ENCODE data around the gene MASP2.
A peak's percentile ranks its signal among the peaks of the same experiment; 100 is the strongest.
"Not testable (repeated sequence)": the region's sequence is repeated elsewhere in the genome, so short reads cannot be mapped to it uniquely, and the experiment has no call there.

The MASP2 gene
- long read RNA-seq, donor 1, result 0 reads
- long read RNA-seq, donor 2, result 0 reads
- long read RNA-seq, donor 3, result 0 reads
- long read RNA-seq, donor 4, result 0 reads
- long read RNA-seq, donor 5, result 0 reads
- long read RNA-seq, donor 6, result 0 reads
- long read RNA-seq, donor 7, result 0 reads
- long read RNA-seq, donor 8, partial matches to known transcripts, result 78 of 78 reads
- long read RNA-seq, donor 8, other reads (novel, unspliced or antisense), result 0 of 78 reads

DNA sequence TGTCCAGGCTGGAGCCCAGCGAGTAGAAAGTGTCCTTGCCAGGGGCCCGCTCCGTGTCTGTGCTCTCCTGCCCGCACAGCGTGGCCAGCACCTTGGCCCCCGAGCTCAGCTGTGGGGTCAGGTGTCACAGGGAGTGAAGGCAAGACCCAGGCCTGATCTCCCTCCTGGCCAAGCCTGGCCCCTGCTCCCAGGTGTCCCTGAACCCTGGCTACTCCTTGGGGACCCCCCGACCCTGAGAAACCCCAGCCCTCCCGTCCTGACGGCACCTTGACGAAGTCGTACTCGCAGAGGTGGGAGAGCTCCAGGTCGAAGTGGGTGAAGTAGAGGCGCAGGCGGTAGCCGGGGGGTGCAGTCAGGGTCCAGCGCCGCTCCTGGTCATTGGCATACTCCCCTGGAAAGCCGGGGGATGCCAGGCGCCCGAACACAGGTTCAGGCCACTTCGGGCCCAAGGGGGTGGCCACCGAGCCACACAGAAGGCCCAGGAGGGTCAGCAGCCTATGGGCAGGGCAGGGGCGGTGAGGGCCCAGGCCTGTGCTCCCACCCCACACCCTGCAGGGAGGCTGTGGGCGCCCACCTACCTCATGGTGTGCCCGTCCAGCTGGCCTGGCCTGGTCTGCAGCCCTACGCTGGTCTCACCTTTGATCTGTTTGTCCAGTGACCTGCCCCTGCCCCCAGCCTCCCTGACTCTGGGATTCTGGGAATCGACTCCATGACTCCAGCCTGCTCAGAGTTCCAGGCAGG, at the start of gene MASP2:
TSS of gene MASP2 (minus strand) at position 615 of the 741 bp plus-strand sequence. CDS start at position 583, 32 bp downstream.
- no peak for DNase-seq

DNA sequence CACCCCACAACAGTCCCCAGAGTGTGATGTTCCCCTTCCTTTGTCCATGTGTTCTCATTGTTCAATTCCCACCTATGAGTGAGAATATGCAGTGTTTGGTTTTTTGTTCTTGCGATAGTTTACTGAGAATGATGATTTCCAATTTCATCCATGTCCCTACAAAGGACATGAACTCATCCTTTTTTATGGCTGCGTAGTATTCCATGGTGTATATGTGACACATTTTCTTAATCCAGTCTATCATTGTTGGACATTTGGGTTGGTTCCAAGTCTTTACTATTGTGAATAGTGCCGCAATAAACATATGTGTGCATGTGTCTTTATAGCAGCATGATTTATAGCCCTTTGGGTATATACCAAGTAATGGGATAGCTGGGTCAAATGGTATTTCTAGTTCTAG, 36.7 kb upstream of the MASP2 start:
- DNase-seq, result not testable (repeated sequence)

DNA sequence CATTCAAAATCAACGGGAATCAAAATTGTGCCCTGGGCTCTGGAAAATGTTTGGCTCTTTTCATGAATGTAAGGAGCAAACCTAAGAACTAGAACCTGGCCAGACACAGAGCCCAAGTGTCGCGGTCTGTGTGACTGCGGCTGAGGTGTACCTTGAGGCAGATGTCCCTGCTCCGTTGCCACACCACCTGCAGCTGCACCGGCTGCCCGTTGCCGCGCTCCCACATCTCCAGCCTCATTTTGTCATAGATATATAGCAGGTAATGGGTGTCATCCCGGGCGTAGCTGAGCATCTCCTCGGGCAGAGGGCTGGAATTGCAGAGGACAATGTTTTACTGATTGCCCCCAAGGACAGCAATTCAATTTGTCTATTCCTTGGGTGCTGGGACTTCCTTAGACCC, 33.9 kb upstream of the MASP2 start:
- DNase-seq, result no peak

DNA sequence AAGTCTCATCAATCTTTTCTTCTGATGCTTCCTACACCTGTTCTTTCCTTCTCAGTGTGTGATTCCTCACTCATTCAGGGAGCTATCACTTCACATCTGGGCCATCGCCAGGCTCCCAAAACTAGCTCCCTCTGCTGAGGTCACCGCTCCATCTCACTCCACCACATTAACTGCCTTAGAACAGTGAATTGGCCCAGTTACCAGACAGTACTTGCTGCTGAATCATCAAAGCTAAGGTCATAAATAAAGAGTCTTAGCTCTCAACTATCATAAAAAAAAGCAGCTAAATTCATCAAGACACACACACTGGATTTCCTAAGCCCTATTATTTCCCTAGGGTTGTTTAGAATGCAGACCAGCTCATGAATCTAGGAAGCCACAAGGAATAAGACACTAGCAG, 31.6 kb upstream of the MASP2 start:
- no peak for DNase-seq

DNA sequence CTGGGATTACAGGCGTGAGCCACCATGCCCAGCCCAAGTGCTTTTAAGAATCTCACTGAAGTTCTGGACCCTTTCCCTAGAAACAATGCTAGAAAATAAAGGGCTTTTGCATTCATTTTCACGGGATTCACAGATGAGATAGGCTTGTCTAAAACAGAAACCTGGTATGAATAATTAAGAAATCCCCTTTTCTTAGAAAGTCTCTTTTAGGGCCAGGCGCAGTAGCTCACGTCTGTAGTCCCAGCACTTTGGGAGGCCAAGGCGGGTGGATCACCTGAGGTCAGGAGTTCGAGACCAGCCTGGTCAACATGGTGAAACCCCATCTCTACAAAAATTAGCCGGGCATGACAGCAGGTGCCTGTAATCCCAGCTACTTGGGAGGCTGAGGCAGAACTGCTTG, 26.4 kb upstream of the MASP2 start:
- DNase-seq, result not testable (repeated sequence)

DNA sequence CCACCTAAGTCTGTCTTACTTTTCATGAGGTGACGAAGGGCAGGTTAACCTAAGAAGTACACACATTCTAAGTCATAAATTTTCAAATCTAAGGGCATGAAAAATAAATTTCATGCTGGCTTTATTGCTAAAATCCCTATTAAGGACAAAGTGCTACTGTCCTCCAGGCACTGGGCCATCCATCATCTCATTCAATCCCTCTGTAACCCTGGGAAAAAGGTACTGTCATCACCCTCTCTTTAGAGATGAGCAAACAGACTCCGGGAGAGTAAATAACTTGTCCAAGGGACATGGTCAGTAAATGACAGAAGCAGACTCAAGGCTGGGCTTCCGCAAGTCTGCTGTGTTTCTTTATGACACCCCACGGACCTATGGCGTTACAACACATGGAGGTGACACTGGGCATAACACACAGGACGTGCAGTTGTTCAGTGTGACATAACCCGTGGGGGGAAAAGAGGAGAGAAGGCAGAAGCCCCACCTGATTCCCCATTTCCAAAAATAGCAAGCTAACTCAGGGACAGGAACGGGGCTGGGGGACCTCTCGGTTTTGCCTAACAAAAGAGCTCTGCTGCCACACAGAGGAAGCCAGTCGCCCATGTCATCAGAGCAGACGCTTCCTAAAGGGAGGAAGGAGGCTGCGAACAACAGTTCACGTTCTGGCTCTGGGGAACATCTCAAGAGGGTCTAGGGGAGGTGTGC, 25.3 kb upstream of the MASP2 start:
- DNase-seq, result no peak

DNA sequence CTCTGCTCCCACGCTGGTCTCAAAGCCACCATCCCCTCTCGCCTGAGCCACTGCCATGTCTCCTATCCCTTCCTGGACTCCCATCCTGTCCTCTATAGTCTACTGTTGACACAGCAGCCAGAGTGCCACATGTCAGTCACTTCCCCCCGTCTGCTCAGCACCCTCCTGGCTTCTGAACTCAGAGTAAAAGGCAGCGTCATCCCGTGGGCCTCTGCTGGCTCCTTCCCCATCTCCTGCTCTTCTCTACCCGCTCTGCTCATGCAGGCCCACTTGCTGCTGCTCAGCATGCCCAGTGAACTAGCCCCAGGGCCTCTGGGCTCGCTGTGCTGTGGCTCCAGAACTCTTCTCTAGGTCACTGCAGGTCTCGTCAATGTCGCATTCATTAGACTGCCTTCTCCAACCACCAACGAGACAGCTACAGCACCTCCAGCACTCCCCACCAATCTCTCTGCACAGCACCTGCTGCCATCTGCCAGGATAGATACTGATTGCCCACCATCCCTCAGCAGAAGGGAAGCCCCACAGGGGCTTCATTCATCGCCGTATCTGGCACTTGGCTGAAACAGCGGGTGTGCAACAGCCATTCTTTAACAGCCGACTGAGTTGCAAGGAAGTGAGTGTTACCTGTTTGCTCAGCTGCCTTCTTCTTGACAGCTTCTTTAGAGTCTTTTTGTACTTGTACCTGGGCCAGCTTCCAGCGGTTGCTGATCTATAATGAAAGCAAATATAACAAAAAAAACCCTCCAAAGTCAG, 24.6 kb upstream of the MASP2 start:
- DNase-seq, result no peak

DNA sequence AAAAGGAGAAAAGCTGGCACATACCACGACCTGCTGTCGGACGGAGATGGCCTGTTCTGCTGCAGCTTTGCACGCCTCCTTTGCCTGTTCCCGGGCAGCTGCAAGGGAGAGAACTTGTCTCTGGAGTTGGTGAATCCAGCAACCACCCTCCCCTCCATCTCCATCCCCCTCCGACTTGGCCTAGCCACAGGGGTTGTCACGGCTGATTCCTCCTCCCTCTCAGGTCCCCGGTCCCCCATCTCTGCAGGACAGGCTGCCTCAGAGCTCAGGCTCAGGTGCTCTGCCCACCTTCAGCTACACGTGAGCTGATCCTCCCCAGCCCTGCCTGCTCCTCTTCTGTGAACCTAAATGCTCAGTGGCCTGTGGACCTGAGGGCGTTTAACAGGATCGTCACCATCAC, 23.8 kb upstream of the MASP2 start:
- no peak for DNase-seq

DNA sequence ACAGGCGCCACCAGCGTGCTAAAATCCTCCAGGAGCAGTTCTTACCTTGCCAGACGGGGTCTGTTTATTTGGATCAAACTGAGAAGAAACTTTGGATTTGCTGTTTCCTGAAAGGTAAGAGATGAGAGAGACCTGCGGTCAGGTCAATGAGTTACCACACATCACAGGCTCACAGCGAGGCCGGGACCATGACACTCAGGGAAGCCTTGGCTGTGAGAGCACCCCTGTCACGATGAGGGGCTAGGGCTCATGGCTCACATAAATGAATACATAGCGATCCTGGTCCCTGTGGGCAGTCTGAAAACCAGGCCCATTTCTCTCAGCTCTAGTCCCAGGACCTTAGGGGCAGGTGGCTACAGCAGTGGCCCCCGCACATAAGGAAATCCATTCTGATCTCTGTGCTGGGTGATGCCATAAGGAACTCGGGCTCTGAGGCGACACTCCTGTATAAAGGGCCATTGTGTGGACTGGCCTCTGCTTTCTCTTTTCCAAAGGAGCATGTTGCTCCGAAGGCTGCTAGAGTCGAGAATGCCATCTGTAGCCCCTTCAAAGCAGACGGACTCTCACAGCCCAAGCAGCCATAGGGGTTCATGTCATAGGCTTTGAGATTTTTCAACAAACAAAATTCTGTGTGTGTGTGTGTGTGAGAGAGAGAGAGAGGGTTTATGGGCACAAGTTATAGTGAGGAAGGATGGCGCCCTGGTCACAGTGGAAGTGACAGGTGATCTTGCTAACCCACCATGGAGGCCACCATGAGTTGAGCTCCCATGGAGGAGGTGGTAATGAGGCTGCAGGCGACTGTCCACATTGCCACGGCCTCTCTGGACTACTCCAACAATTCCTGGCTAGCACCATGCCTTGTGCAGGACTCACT, 21.8 kb upstream of the MASP2 start:
- no peak for DNase-seq

DNA sequence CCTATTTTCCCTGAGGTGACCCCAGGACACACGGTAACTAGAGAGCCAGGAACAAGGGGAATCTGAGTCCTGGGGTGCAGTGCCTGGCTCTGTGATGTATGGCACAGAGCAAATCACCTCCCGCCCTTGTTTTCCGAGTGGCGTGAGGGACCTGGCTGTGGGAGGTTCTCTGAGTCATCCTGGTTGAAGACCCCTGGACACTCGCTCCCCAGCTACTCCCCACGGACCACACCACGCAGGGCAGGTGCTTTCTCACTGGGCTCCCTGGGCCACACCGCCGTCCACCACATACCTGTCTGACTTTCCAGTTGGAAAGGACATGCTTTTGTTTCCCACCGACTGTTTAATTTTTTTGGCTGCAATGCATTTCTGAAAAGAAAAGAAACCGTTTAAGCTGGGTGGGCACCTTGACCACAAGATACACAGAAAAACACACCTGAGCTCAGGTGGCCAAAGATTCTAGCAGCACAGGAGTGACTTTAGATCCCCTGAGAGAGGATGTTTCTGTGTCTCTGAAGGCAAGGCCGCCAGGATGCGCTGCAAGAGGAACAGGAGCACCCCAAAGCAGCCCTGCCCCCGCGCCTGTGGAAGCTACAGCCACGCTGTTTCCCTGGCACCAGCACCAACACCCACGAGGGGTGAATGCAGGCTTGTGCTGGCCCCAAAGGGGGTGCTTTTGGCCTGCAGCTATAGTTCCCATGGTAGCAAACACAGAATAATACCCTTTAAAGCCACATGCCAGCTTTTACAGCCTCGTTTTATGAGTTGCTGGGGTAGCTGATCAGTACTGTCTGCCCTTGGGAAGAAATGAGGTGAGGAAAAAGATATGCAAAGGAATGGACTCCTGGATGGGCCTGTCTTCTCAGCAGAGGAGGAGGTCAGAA, 20.9 kb upstream of the MASP2 start:
- DNase-seq, result no peak

DNA sequence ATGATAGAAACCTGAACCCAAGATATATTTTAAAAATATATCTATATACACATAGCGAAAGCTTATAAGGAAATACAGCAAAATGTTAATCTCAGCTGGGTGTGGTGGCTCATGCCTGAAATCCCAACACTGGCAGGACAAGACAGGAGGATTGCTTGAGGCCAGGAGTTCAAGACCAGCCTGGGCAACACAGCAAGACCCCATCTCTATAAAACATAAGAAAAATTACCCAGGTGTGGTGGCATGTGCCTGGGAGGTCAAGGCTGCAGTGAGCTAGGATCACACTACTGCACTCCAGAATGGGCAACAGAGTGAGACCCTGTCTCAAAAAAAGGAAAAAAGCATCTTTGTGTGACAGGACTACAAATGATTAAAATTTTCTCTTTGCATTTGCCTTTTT, 18.8 kb upstream of the MASP2 start:
- DNase-seq, result no peak

DNA sequence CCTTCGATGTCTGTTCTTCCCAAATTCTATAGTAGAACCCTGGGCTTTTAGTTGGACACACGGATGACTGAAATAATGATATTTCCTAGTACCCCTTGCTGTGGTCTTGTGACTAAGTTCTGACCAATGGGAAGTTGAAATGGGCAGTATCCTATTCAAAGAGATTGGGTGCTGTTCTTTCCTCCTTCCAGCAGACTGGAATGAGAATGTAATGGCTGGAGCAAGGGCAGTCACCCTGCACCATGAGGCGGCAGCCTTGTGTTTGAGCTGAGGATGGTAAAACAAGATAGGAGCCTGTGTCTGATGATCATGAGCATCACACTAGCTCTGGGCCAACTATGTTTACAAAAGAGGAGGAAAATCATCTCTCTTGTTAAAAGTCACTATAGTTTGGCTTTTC, 17.9 kb upstream of the MASP2 start:
- DNase-seq, result no peak

DNA sequence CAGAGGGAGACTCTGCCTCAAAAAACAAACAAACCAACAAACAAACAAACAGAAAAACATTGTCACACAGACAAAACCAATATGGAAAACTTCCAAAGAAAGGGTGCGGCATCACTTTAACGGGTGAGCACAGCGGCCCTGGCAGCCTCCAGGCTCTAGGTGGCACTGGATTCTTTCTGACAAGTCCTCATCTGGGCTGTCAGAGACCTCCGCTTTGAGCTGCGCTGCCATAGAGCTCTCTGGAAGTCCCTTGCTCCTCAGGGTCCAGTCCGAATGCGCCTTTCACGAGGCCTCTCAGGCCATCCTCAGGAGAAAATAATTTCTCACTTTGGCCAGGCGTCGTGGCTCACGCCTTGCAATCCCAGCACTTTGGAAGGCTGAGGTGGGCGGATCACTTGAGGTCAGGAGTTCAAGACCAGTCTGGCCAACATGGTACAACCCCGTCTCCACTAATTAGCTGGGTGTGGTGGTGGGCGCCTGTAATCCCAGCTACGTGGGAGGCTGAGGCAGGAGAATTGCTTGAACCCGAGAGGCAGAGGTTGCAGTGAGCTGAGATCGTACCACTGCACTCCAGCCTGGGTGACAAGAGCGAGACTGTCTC, 17.0 kb upstream of the MASP2 start:
- not testable (repeated sequence) for DNase-seq

DNA sequence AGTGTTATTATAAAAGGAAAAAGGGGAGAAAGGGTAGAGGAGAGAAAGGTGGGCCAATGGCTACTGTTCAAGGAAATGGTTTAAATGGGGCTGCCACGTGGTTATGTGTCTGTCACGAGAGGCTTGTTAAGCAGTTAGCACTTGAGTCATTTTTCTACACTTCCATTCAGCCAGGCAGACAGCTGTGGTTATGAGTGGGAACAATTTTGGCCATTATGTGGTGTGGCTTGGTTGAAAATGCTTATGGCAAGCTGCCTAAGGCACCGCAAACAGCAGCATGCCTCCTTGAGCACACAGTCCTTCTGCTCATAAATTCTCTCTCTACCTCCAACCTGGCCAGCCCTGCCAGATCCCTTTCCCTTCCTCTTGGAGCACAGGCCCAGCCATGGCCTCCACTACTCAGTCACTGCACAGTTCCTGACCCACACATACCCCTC, 15.9 kb upstream of the MASP2 start:
- no peak for DNase-seq

DNA sequence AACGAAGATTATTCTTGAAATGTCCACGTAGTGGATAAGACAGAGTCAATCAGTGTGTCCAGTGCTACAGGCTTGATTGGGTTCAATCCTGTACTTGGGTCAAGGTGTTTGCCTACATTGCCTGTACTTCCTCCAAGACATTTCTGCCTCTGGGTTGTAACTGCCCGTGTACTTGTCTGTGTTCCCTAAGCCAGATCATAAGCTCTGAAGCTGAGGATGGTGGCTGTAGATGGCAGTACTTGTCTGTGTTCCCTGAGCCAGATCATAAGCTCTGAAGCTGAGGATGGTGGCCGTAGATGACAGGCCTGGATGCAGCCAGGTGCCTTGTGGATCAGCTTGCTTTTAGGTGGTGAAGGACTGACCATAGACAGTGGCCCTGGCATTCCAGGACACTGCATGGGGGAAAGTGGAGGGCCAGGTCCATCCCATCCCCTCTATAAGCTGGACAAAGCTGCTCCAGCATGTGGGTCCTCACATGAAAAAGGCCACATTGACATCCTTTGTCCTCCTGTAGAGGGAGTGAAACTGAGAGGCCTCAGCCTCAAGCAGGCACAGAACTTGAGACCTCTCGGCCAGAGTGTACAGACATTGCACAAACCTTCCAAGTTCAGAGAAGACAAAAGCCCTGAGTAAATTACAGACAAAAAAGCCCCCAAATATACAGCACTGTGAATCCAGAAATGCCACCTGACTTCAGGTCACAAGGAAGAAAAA, 14.8 kb upstream of the MASP2 start:
- no peak for DNase-seq

DNA sequence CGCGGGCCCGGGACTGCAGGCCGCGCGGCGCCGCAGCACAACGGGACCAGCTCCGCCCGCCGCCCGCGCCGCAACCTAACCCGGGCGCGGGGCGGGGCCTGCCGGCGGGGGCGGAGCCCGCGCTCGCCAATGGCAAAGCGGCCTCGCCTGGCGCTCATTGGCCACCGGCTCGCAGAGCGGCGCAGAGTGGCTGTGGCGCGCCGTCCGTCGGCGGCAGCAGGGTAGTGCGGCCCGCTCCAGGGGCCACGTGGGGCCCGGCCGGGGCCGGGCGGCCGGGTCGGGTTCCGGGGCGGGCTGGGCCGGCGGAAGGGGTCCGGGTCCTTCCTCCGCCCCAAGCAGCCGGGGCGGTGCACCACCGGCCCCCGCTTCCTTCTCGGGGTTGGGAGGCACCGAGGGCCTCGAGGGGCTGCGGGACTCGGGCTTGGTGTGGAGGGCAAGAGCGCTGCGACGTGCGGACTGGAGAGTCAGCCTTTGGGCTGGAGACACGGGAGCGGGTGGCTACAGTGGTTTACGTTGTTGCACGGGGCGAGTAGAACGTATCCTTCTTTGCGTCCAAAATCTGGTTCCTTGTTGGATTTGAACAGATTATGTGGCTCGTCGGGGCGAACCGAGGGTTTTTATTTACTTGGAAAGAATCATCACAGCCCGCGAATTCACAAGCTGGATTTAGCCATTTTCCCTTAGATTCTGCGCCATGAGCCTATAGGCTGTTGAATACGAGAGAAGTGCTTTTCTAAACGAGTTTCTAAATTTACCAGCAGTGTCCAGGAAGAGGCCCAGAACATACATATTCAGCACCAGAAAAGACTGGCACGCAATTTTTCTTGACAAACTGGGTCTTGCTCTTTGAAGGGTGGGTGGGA, 13.2 kb upstream of the MASP2 start, which contains the start of gene SRM:
TSS of gene SRM (minus strand) at position 51 of the 863 bp plus-strand sequence. CDS start 75 bp downstream, outside the sequence.
- DNase-seq, result peak; percentile 88

DNA sequence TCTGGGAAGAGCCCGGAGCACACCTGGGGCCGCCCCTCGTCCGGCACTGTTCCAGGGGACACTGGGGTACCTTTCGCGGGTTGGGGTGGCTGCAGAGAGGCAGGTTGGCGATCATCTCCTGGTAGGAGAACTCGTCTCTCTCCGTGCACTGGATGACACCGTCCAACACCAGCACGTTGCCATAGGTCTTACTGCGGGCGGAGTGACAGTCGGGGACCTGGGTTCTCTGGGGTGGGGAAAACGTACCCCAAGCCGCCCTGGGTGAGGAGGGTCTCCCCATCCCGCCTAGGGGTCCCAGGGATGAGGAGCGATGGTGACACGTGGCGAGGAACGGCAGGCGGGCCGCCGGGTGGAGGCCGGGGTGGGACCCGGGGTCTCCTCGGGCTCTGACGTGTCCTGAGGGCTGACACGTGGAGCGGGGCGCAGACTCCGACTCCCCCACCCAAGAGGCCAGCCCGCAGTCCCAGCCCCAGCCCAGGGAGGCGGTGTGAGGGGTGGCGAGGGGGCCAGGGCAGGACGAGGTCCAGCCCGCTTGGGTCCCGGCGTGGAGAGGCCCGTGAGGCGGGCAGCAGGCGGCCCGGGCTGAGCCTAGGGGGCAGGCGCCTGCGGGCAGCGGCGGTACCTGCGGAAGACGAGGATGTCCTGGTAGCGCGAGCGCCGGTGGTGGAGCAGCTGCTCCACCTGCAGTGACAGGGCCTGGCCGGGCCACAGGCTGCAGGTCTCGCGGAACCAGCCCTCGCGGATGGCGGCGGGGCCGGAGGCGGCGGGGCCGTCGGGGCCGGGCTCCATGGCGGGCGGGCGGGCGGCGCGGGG, 12.3 kb upstream of the MASP2 start:
- DNase-seq, result peak; percentile 47

All from right kidney (tissue), 9 donors.